BLaER1 (cell line): Measurements from ENCODE around the gene CHN1.
A peak's percentile ranks its signal among the peaks of the same experiment; 100 is the strongest.

Experiments
- H3K27ac ChIP-seq: shearing (Covaris generic); formaldehyde crosslinking; 2 replicates; pipeline ENCODE4 v1.8.1; 2022
- H3K27me3 ChIP-seq: shearing (Covaris generic); formaldehyde crosslinking; 2 replicates; pipeline ENCODE4 v1.8.1; 2022
- H3K36me3 ChIP-seq: shearing (Covaris generic); formaldehyde crosslinking; 2 replicates; pipeline ENCODE4 v1.8.1; 2022
- H3K4me1 ChIP-seq: shearing (Covaris generic); formaldehyde crosslinking; 2 replicates; pipeline ENCODE4 v1.8.1; 2022
- H3K4me2 ChIP-seq: shearing (Covaris generic); formaldehyde crosslinking; 2 replicates; pipeline ENCODE4 v1.8.1; 2022
- H3K4me3 ChIP-seq: shearing (Covaris generic); formaldehyde crosslinking; 2 replicates; pipeline ENCODE4 v1.8.1; 2022
- H3K9ac ChIP-seq: shearing (Covaris generic); formaldehyde crosslinking; 2 replicates; pipeline ENCODE4 v1.8.1; 2022
- H3K9me3 ChIP-seq: shearing (Covaris generic); formaldehyde crosslinking; 2 replicates; pipeline ENCODE4 v1.8.1; 2022
- H4K20me1 ChIP-seq: shearing (Covaris generic); formaldehyde crosslinking; 2 replicates; pipeline ENCODE4 v1.8.1; 2022
- Cebpa-rat ChIP-seq: shearing (Covaris generic); IDR thresholded peaks from 2 replicates; pipeline ENCODE4 v1.8.1; 2022

The CHN1 gene

DNA sequence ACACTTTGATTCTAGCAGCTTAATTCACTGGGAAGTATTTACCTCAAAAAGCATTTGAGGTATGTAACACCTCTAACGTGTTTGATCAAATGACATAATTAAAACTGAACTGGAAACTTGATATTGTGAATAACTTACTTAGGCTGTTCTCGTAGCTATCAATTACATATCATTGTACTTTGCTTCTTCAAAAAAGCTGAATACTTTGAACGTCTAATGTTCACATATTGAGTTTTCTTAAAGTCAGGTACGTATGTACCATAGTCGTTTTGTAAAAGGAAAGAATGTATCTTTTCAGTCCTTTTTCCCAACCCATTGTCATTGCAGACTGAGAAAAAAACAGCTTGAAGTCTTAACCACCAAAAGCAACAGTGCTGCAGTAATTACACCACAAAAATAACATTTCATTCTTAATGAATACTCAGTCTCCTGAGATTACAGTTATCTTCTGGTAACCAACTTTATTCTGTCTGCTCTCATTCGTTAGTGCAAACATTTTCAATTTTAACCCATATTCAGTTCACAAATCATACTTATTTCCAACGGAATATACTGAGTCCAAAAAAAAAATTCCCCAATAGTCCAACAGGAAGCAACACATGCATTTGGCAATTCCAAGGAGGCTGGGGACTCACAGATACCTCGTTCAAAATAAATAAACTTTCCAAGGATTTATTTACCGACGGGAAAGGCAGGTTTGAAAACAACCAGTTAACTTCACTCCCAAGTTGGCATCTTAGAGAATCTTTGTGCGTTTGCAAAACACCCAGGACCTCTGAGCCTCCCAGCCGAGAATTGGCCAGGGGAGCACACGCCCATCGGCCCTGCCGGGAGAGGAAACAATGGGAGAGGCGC, 1.1 kb downstream of the CHN1 start:
- H3K9me3 ChIP-seq = no peaks in the 10 kb centered on the region
- no peak overlapping the region for H3K27ac ChIP-seq
- H3K27me3 ChIP-seq = peaks cover 69% of the 10 kb centered on the region
- TF ChIP-seq Cebpa-rat = no peak
- no peak overlapping the region for H3K9ac ChIP-seq
- peaks cover 17% of the 10 kb centered on the region; the same call in 1 of the 2 replicates for H4K20me1 ChIP-seq
- H3K4me2 ChIP-seq = peak overlapping the region; percentile 96
- H3K4me1 ChIP-seq = peaks cover 4% of the 10 kb centered on the region; the same call in 1 of the 2 replicates
- H3K4me3 ChIP-seq = peak overlapping the region; percentile 72; the same call in 1 of the 2 replicates
- H3K36me3 ChIP-seq = no peaks in the 10 kb centered on the region

GRCh38 chr2:175002547-175003274, 2.5 kb downstream of the CHN1 start:
- Histone ChIP-seq H4K20me1 (peaks cover 14% of the 10 kb centered on the region; the same call in 1 of the 2 replicates), H3K9ac (no peak overlapping the region), H3K9me3 (no peaks in the 10 kb centered on the region), H3K4me1 (peaks cover 4% of the 10 kb centered on the region; the same call in 1 of the 2 replicates), H3K4me2 (no peak overlapping the region), H3K4me3 (no peak overlapping the region), H3K27me3 (peaks cover 64% of the 10 kb centered on the region), H3K27ac (no peak overlapping the region), H3K36me3 (no peaks in the 10 kb centered on the region)
- no peak for TF ChIP-seq Cebpa-rat

DNA sequence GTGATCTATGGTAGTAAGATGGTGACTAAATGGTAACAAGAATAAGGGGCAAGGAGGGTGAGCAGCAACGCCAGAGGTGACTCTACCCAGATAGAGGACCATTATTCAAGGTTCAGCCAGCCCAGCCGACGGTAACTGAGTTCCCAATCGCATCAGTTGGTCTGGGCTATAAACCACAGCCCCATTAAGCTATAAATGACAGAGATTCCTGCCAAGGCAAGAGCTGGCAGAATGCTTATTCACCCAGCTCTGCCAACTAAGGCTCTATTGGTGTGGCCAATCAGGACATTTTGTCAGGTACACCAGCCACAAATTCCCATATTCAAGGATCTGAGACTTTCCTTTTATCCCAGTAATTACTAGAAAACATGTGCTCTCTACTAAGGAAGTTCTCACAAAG, 3.6 kb downstream of the CHN1 start:
- no peak overlapping the region for H3K4me2 ChIP-seq
- H3K9me3 ChIP-seq = no peaks in the 10 kb centered on the region
- H3K4me1 ChIP-seq = peaks cover 4% of the 10 kb centered on the region; the same call in 1 of the 2 replicates
- no peak overlapping the region for H3K27ac ChIP-seq
- H3K9ac ChIP-seq = no peak overlapping the region
- H3K27me3 ChIP-seq = peaks cover 53% of the 10 kb centered on the region
- no peaks in the 10 kb centered on the region for H3K36me3 ChIP-seq
- no peak overlapping the region for H3K4me3 ChIP-seq
- peaks cover 10% of the 10 kb centered on the region; the same call in 1 of the 2 replicates for H4K20me1 ChIP-seq
- TF ChIP-seq Cebpa-rat = no peak

- no peaks in the 10 kb centered on the region for H4K20me1 ChIP-seq
- H3K27me3 ChIP-seq = peaks cover 8% of the 10 kb centered on the region
- no peaks in the 10 kb centered on the region for H3K9me3 ChIP-seq
- TF ChIP-seq Cebpa-rat = no peak
- H3K4me3 ChIP-seq = no peak overlapping the region
- H3K4me2 ChIP-seq = no peak overlapping the region
- no peak overlapping the region for H3K27ac ChIP-seq
- no peak overlapping the region for H3K9ac ChIP-seq
- H3K4me1 ChIP-seq = no peaks in the 10 kb centered on the region
- H3K36me3 ChIP-seq = no peaks in the 10 kb centered on the region
These were observed 8.1 kb downstream of the CHN1 start for GRCh38 chr2:174997110-174997509.

DNA sequence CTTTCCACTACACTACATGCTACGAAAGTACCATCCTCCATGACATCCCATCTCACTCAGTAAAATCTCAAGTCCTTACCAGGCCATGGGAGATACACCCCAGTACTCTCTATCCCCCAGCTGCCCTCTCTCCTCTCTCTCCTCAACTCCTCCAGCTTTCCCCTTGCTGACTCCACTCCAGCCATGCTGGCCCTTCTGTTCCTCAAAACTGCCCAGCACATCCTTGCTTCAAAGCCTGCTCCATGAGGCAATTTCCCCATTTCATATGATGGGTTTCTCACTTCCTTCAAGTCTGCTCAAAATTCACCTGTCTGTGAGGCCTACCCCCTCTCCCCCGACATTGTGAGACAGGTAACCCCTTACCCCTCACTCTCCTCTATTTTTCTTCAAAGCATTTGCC, 8.6 kb downstream of the CHN1 start:
- no peaks in the 10 kb centered on the region for H3K4me1 ChIP-seq
- H3K9ac ChIP-seq = no peak overlapping the region
- H3K9me3 ChIP-seq = no peaks in the 10 kb centered on the region
- TF ChIP-seq Cebpa-rat = no peak
- no peaks in the 10 kb centered on the region for H4K20me1 ChIP-seq
- peaks cover 3% of the 10 kb centered on the region for H3K27me3 ChIP-seq
- H3K4me3 ChIP-seq = no peak overlapping the region
- H3K27ac ChIP-seq = no peak overlapping the region
- no peak overlapping the region for H3K4me2 ChIP-seq
- no peaks in the 10 kb centered on the region for H3K36me3 ChIP-seq

DNA sequence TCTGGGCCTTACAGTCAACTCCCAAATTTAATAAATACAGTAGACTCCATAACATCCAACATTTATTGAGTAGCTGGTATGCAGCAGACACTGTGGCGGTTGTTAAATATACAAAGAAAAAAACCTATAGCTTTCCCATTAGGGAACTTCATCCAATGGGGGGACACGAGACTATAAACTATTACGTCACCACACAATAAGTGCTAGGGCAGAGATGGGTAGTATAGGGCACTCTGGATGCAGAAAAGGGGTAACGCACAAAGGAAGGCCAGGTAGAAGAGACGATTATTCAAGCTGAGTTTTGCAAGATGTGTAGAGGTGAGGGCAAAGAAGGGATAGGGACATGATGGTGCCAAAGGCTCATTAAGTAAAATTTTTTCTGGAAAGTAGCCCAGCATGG, 10.8 kb downstream of the CHN1 start:
- H3K36me3 ChIP-seq = no peaks in the 10 kb centered on the region
- no peak overlapping the region for H3K27ac ChIP-seq
- no peak overlapping the region for H3K4me3 ChIP-seq
- no peak for TF ChIP-seq Cebpa-rat
- H4K20me1 ChIP-seq = no peaks in the 10 kb centered on the region
- no peaks in the 10 kb centered on the region for H3K9me3 ChIP-seq
- no peaks in the 10 kb centered on the region for H3K27me3 ChIP-seq
- H3K4me2 ChIP-seq = no peak overlapping the region
- H3K9ac ChIP-seq = no peak overlapping the region
- no peaks in the 10 kb centered on the region for H3K4me1 ChIP-seq

- H3K4me3 ChIP-seq = no peak overlapping the region
- no peaks in the 10 kb centered on the region for H4K20me1 ChIP-seq
- H3K9me3 ChIP-seq = no peaks in the 10 kb centered on the region
- H3K27ac ChIP-seq = no peak overlapping the region
- H3K4me1 ChIP-seq = no peaks in the 10 kb centered on the region
- no peaks in the 10 kb centered on the region for H3K27me3 ChIP-seq
- no peak for TF ChIP-seq Cebpa-rat
- H3K4me2 ChIP-seq = no peak overlapping the region
- no peak overlapping the region for H3K9ac ChIP-seq
- no peaks in the 10 kb centered on the region for H3K36me3 ChIP-seq
These were observed 12.3 kb downstream of the CHN1 start for GRCh38 chr2:174992886-174993285.

DNA sequence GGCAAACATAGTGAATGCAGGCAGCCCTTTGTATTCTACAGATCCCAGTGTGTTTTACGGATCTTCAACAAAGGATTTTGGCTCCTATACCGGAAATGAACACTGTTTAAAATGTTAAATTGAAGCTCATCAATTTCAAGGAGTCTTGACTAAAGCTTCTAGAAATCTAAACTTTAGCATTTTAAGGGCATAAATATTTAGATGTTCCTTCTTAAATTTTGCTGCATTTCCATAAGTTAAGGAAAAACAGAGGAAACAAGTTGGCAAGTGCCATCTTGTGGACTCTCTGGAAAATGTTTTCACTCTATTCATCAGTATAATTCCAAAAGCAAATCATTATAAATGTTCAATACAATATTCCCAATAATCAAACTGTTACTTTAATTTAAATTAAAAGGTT, 19.6 kb downstream of the CHN1 start:
- Histone ChIP-seq H3K36me3 (no peaks in the 10 kb centered on the region), H3K27ac (no peak overlapping the region), H3K4me2 (no peak overlapping the region), H3K27me3 (no peaks in the 10 kb centered on the region), H4K20me1 (no peaks in the 10 kb centered on the region), H3K9me3 (no peaks in the 10 kb centered on the region), H3K4me1 (no peaks in the 10 kb centered on the region), H3K4me3 (no peak overlapping the region), H3K9ac (no peak overlapping the region)
- no peak for TF ChIP-seq Cebpa-rat

- no peak overlapping the region for H3K27ac ChIP-seq
These were observed 20.6 kb downstream of the CHN1 start for GRCh38 chr2:174984561-174984960.

GRCh38 chr2:174981331-174981730, 23.9 kb downstream of the CHN1 start:
- H3K27ac ChIP-seq = no peak overlapping the region
- no peak overlapping the region for H3K4me2 ChIP-seq
- TF ChIP-seq Cebpa-rat = no peak
- no peak overlapping the region for H3K4me3 ChIP-seq
- H3K9ac ChIP-seq = no peak overlapping the region
- H4K20me1 ChIP-seq = no peaks in the 10 kb centered on the region
- H3K9me3 ChIP-seq = no peaks in the 10 kb centered on the region
- H3K36me3 ChIP-seq = no peaks in the 10 kb centered on the region
- no peaks in the 10 kb centered on the region for H3K27me3 ChIP-seq
- no peaks in the 10 kb centered on the region for H3K4me1 ChIP-seq

More at GRCh38 chr2:174984561-174984960, 20.6 kb downstream of the CHN1 start:
- Histone ChIP-seq H3K27me3 (no peaks in the 10 kb centered on the region), H3K4me3 (no peak overlapping the region), H4K20me1 (no peaks in the 10 kb centered on the region), H3K4me1 (no peaks in the 10 kb centered on the region), H3K36me3 (no peaks in the 10 kb centered on the region), H3K9ac (no peak overlapping the region), H3K4me2 (no peak overlapping the region), H3K9me3 (no peaks in the 10 kb centered on the region)
- no peak for TF ChIP-seq Cebpa-rat
